HepG2 (cell line): ENCODE data around the gene SPINT4. TPM values are rescaled to one million over a fixed set of nuclear protein-coding genes. Genes with fewer than 3 reads are reported as not detected.

Experiments used
- ATAC-seq: fragments of 200-7000 bp; cut with Tn5 transposase; 3 replicates; pipeline ENCODE4 v1.9.1; 2020; ENCODE audit warnings: mild to moderate bottlenecking, moderate library complexity
- BruUV-seq: library from RNA; stranded (reverse); fragments of 400-500 nt; replicated peaks from 2 replicates; lab custom pipeline; 2021; lab: Mats Ljungman, UMichigan
- CTCF ChIA-PET: fragments of 300-600 bp; formaldehyde crosslinking; extraction: SDS; loops from one replicate; lab custom pipeline; 2021; ENCODE audit warnings: low total read pairs, inconsistent platforms, low intra/inter-chr PET ratio; lab: Yijun Ruan, JAX
- POLR2A ChIA-PET: fragments of 350-600 bp; sonication (Branson Sonifier 250); formaldehyde crosslinking; loops from one replicate; lab custom pipeline; 2020; ENCODE audit warnings: antibody characterized with exemption, inconsistent platforms; lab: Yijun Ruan, JAX
- DNase-seq: peaks from one replicate; pipeline ENCODE4 v3.0.0-alpha.2; 2015; ENCODE audit warnings: low spot score
- FAIRE-seq: peaks from 3 replicates; lab custom pipeline; 2011; peaks lifted over from hg19 to GRCh38; lab: Jason Lieb, UNC
- H2AFZ ChIP-seq: one replicate; pipeline ENCODE4 v1.6.1; 2011; ENCODE audit warnings: low read length, inconsistent platforms
- H3K27ac ChIP-seq: fragments of 300-600 bp; 3 replicates; pipeline ENCODE4 v1.8.0; 2011; ENCODE audit warnings: mixed run types, mild to moderate bottlenecking, mixed read lengths, low read length, inconsistent platforms; ENCODE audit not compliant: insufficient read depth; ENCODE audit errors: extremely low read length
- H3K27me3 ChIP-seq, 2 experiments: fragments of 200-600 bp in 1 of 2; 2 replicates in 1 of 2; 3 replicates in 1 of 2; pipeline versions ENCODE4 v1.6.0 to v1.8.0; 2011; ENCODE audit warnings: low read length in 2 of 2, mild to moderate bottlenecking in 2 of 2, moderate library complexity in 2 of 2, inconsistent platforms in 1 of 2; ENCODE audit not compliant: insufficient read depth in 2 of 2, control insufficient read depth in 1 of 2
- H3K36me3 ChIP-seq, 2 experiments: fragments of 200-600 bp in 1 of 2; replicated peaks in 1 of 2; 2 replicates in 1 of 2; 3 replicates in 1 of 2; pipeline versions ENCODE4 v1.5.1 to v1.8.0; 2011; ENCODE audit warnings: low read length in 2 of 2, inconsistent platforms in 1 of 2; ENCODE audit not compliant: insufficient read depth in 2 of 2, control insufficient read depth in 1 of 2
- H3K4me1 ChIP-seq: 2 replicates; pipeline ENCODE4 v1.5.1; 2012; ENCODE audit warnings: low read length, inconsistent platforms; ENCODE audit not compliant: insufficient read depth
- H3K4me2 ChIP-seq: 2 replicates; pipeline ENCODE4 v1.6.0; 2011; ENCODE audit warnings: low read depth, low read length, inconsistent platforms
- H3K4me3 ChIP-seq, 3 experiments: fragments of 200-600 bp in 1 of 3; sonication (generic), shearing (Covaris generic) in 1 of 3; replicated peaks in 1 of 3; 2 replicates each; pipeline ENCODE4 v1.5.1; 2011 to 2016; ENCODE audit warnings: low read length in 3 of 3, inconsistent platforms in 2 of 3, low read depth in 2 of 3, mild to moderate bottlenecking in 2 of 3, control low read depth in 1 of 3, mixed read lengths in 1 of 3; ENCODE audit not compliant: insufficient read depth in 1 of 3
- H3K79me2 ChIP-seq: one replicate; pipeline ENCODE4 v1.6.1; 2011; ENCODE audit warnings: low read length, inconsistent platforms; ENCODE audit not compliant: insufficient read depth
- H3K9ac ChIP-seq: 2 replicates; pipeline ENCODE4 v1.6.0; 2011; ENCODE audit warnings: mild to moderate bottlenecking, low read depth, low read length, inconsistent platforms; ENCODE audit not compliant: insufficient read depth
- H3K9me3 ChIP-seq: 2 replicates; pipeline ENCODE4 v1.5.1; 2012; ENCODE audit warnings: mild to moderate bottlenecking, low read length
- H4K20me1 ChIP-seq: 2 replicates; pipeline ENCODE4 v1.6.0; 2011; ENCODE audit warnings: inconsistent platforms, mild to moderate bottlenecking, low read length, moderate library complexity; ENCODE audit not compliant: insufficient read depth
- CEBPZ ChIP-seq: IDR thresholded peaks from 2 replicates; pipeline ENCODE4 v1.6.1; 2012; ENCODE audit warnings: low read length, improper control_type of control experiment
- FOXC1 ChIP-seq: sonication (generic); formaldehyde crosslinking; IDR thresholded peaks from 2 replicates; pipeline ENCODE4 v1.8.0; 2022; ENCODE audit warnings: mild to moderate bottlenecking, missing genetic modification reagents, borderline replicate concordance
- KLF9 ChIP-seq: IDR thresholded peaks from 2 replicates; pipeline ENCODE4 v1.6.1; 2016; ENCODE audit warnings: low read depth
- NCOA1 ChIP-seq: sonication (generic); formaldehyde crosslinking; IDR thresholded peaks from 2 replicates; pipeline ENCODE4 v1.9.0; 2021; ENCODE audit warnings: missing genetic modification reagents
- NCOA2 ChIP-seq: sonication (generic); formaldehyde crosslinking; IDR thresholded peaks from 2 replicates; pipeline ENCODE4 v1.8.0; 2022; ENCODE audit warnings: inconsistent platforms
- NFIB ChIP-seq: sonication (generic); formaldehyde crosslinking; IDR thresholded peaks from 2 replicates; pipeline ENCODE4 v1.9.0; 2021; ENCODE audit warnings: missing genetic modification reagents, mild to moderate bottlenecking, borderline replicate concordance
- RELA ChIP-seq: sonication (generic); formaldehyde crosslinking; IDR thresholded peaks from 2 replicates; pipeline ENCODE4 v1.4.0; 2020; ENCODE audit warnings: missing genetic modification reagents
- SATB2 ChIP-seq: sonication (generic); formaldehyde crosslinking; IDR thresholded peaks from 2 replicates; pipeline ENCODE4 v1.5.0; 2020; ENCODE audit warnings: missing genetic modification reagents
- SCMH1 ChIP-seq: sonication (generic); formaldehyde crosslinking; IDR thresholded peaks from 2 replicates; pipeline ENCODE4 v1.9.0; 2021; ENCODE audit warnings: missing genetic modification reagents, mild to moderate bottlenecking, borderline replicate concordance
- TAF15 ChIP-seq: fragments of 200-400 bp; formaldehyde crosslinking; IDR thresholded peaks from one replicate; pipeline ENCODE4 v1.6.1; 2018; ENCODE audit warnings: mild to moderate bottlenecking, low read depth, low read length; ENCODE audit not compliant: poor library complexity, severe bottlenecking
- ZFP62 ChIP-seq: sonication (generic); formaldehyde crosslinking; IDR thresholded peaks from 2 replicates; pipeline ENCODE4 v1.4.0; 2020; ENCODE audit warnings: missing genetic modification reagents
- ZNF138 ChIP-seq: sonication (generic); formaldehyde crosslinking; IDR thresholded peaks from 2 replicates; pipeline ENCODE4 v1.5.0; 2020; ENCODE audit warnings: mild to moderate bottlenecking, low read depth, missing genetic modification reagents
- ZNF441 ChIP-seq: sonication (generic); formaldehyde crosslinking; IDR thresholded peaks from 2 replicates; pipeline ENCODE4 v1.7.0; 2021; ENCODE audit warnings: missing genetic modification reagents, borderline replicate concordance
- ZNF891 ChIP-seq: sonication (generic); formaldehyde crosslinking; IDR thresholded peaks from 2 replicates; pipeline ENCODE4 v1.5.0; 2020; ENCODE audit warnings: mild to moderate bottlenecking, missing genetic modification reagents
- WGBS: methylation state at CpG from one replicate; pipeline ENCODE4 v1.1.6; 2017; ENCODE audit warnings: low lambda C conversion rate; 5-methylcytosine and 5-hydroxymethylcytosine counted together
- in situ Hi-C: cut with HindIII; loops from 2 replicates; pipeline ENCODE4 v1.10.0; 2017; ENCODE audit warnings: low pct_unique_long_range_greater_than_20kb; ENCODE audit not compliant: extremely low pct_ligation_motif_present
- intact Hi-C: fragments of 100-400 bp; cut with micrococcal nuclease; formaldehyde crosslinking; loops from one replicate; pipeline ENCODE4 v1.10.0; 2022; ENCODE audit not compliant: unreplicated experiment
- polyA plus RNA-seq, 8 experiments: library from polyadenylated mRNA; depleted of rRNA in 3 of 8; stranded (reverse) in 7 of 8; unstranded in 1 of 8; fragments of >200 nt; fragmentation: Illumina TruSeq in 4 of 8; extraction: Trizol in 4 of 8; gene quantifications; 2 replicates each; pipeline versions ENCODE4 v1.2.1 to v1.2.3, GENCODE V29; 2011 to 2016; ENCODE audit warnings: low read depth in 4 of 8, missing spikeins in 1 of 8, mixed read lengths in 1 of 8; ENCODE audit not compliant: insufficient read depth in 1 of 8
- total RNA-seq, 5 experiments: library from RNA; depleted of rRNA; stranded (reverse); fragments of >200 nt; fragmentation: Illumina TruSeq; extraction: Trizol; gene quantifications; 2 replicates each; pipeline ENCODE4 v1.2.3, GENCODE V29; 2016; ENCODE audit warnings: low read depth in 1 of 5
- TF ChIP-seq, protein P1 (sequence below): fragments of 450-650 bp; IDR thresholded peaks from 2 replicates; pipeline ENCODE4 v1.6.1; 2017

SPINT4 gene
- total and polyA plus RNA-seq, 2 of the 13 experiments (the other 11 are each of a cell fraction or from before 2014, with no cell fraction given) = not detected

GRCh38 chr20:45701873-45702272 lies 20.3 kb upstream of the SPINT4 start, which contains the start of gene WFDC13:
WFDC13 (plus strand) TSS chr20:45702038; CDS start chr20:45702124, 86 bp downstream.
- Histone ChIP-seq H3K27ac (no peak within 1 kb of the TSS), H3K4me1 (0 out of 2 replicates have a peak, but pooled peaks cover 8% of the 10 kb centered on the region), H3K9me3 (no peaks in the 10 kb centered on the region), H2AFZ (no peak within 1 kb of the TSS), H3K79me2 (no peaks in the 10 kb centered on the region), H4K20me1 (no peaks in the 10 kb centered on the region), H3K9ac (no peak within 1 kb of the TSS), H3K36me3 (no peaks in the 10 kb centered on the region), H3K4me2 (no peak within 1 kb of the TSS), H3K4me3 (no peak within 1 kb of the TSS), H3K27me3 (peaks cover 0 to 15% of the 10 kb centered on the region in 2 experiments; a peak in 2 of 5 replicates)
- intact Hi-C loops = no loop called here
- CTCF ChIA-PET = no interaction called here
- TF ChIP-seq RELA (no peak), ZNF138 (CRISPR knock-in tag) (no peak), ZNF891 (no peak), ZNF441 (no peak), KLF9 (no peak), SCMH1 (no peak)
- ATAC-seq = no peak
- BruUV-seq = no TSS peak
- POLR2A ChIA-PET = no interaction called here
- in situ Hi-C loops = no loop called here
- no peak for DNase-seq
- no peak for FAIRE-seq
- 6% methylated on average over 4 of the region's 4 CpGs for WGBS

GRCh38 chr20:45704969-45705637 lies 17.0 kb upstream of the SPINT4 start, which contains the start of gene WFDC10B:
WFDC10B (minus strand) TSS chr20:45705019; CDS start chr20:45685992, 19,027 bp downstream.
- Histone ChIP-seq H3K9me3 (no peaks in the 10 kb centered on the region), H4K20me1 (no peaks in the 10 kb centered on the region), H3K27me3 (peaks cover 0 to 12% of the 10 kb centered on the region in 2 experiments; a peak in 2 of 5 replicates), H3K36me3 (no peaks in the 10 kb centered on the region), H2AFZ (no peak within 1 kb of the TSS), H3K4me1 (no peaks in the 10 kb centered on the region), H3K27ac (no peak within 1 kb of the TSS), H3K4me3 (no peak within 1 kb of the TSS), H3K9ac (no peak within 1 kb of the TSS), H3K4me2 (no peak within 1 kb of the TSS), H3K79me2 (no peaks in the 10 kb centered on the region)
- intact Hi-C loops (no loop called here), in situ Hi-C loops (no loop called here)
- ATAC-seq (no peak), DNase-seq (no peak), FAIRE-seq (no peak)
- ChIA-PET CTCF (no interaction called here), POLR2A (no interaction called here)
- 68% methylated on average over 1 of the region's 1 CpG for WGBS
- BruUV-seq = no TSS peak
- no peak for TF ChIP-seq TAF15
- no peak for TF ChIP-seq NFIB (CRISPR knock-in tag)
- no peak for TF ChIP-seq SATB2
- TF ChIP-seq, protein P1, sequence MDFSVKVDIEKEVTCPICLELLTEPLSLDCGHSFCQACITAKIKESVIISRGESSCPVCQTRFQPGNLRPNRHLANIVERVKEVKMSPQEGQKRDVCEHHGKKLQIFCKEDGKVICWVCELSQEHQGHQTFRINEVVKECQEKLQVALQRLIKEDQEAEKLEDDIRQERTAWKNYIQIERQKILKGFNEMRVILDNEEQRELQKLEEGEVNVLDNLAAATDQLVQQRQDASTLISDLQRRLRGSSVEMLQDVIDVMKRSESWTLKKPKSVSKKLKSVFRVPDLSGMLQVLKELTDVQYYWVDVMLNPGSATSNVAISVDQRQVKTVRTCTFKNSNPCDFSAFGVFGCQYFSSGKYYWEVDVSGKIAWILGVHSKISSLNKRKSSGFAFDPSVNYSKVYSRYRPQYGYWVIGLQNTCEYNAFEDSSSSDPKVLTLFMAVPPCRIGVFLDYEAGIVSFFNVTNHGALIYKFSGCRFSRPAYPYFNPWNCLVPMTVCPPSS = no peak
- no peak for TF ChIP-seq NCOA1 (CRISPR knock-in tag)
- no peak for TF ChIP-seq ZFP62 (CRISPR knock-in tag)
- no peak for TF ChIP-seq FOXC1 (CRISPR knock-in tag)
- no peak for TF ChIP-seq CEBPZ
- TF ChIP-seq NCOA2 (CRISPR knock-in tag) = no peak
